Astrocyte (in vitro differentiated cells and primary cell): ENCODE results near the gene LHFPL3. TPM values are rescaled to one million over a fixed set of nuclear protein-coding genes. Genes with fewer than 3 reads are reported as not detected.
"Not testable (repeated sequence)": the region's sequence is repeated elsewhere in the genome, so short reads cannot be mapped to it uniquely, and the experiment has no call there.

ENCODE experiments used
- DNase-seq: peaks from one replicate; pipeline ENCODE4 v3.0.0-alpha.2; 2010; ENCODE audit warnings: low read depth
- FAIRE-seq: peaks from 2 replicates; lab custom pipeline; 2011; peaks lifted over from hg19 to GRCh38; lab: Jason Lieb, UNC
- H2AFZ ChIP-seq: 2 replicates; pipeline ENCODE4 v1.6.0; 2012; ENCODE audit warnings: low read depth, low read length, inconsistent platforms
- H3K27ac ChIP-seq: 2 replicates; pipeline ENCODE4 v1.5.1; 2011; ENCODE audit warnings: low read depth, low read length, inconsistent platforms
- H3K27me3 ChIP-seq: 2 replicates; pipeline ENCODE4 v1.6.0; 2011; ENCODE audit warnings: low read length, inconsistent platforms; ENCODE audit not compliant: insufficient read depth
- H3K36me3 ChIP-seq: 2 replicates; pipeline ENCODE4 v1.5.1; 2011; ENCODE audit warnings: low read length, inconsistent platforms; ENCODE audit not compliant: insufficient read depth
- H3K4me1 ChIP-seq: 2 replicates; pipeline ENCODE4 v1.5.1; 2011; ENCODE audit warnings: low read length, inconsistent platforms; ENCODE audit not compliant: insufficient read depth
- H3K4me2 ChIP-seq: 2 replicates; pipeline ENCODE4 v1.6.0; 2012; ENCODE audit warnings: low read length, inconsistent platforms
- H3K4me3 ChIP-seq: 2 replicates; pipeline ENCODE4 v1.5.1; 2011; ENCODE audit warnings: low read depth, mild to moderate bottlenecking, low read length, inconsistent platforms; ENCODE audit not compliant: insufficient read depth
- H3K79me2 ChIP-seq: 2 replicates; pipeline ENCODE4 v1.6.0; 2012; ENCODE audit warnings: mild to moderate bottlenecking, low read length, inconsistent platforms; ENCODE audit not compliant: insufficient read depth
- H3K9ac ChIP-seq: 2 replicates; pipeline ENCODE4 v1.6.0; 2012; ENCODE audit warnings: mild to moderate bottlenecking, low read length, inconsistent platforms
- H3K9me3 ChIP-seq: 2 replicates; pipeline ENCODE4 v1.5.1; 2012; ENCODE audit warnings: low read depth, mild to moderate bottlenecking, low read length, inconsistent platforms; ENCODE audit not compliant: insufficient read depth
- H4K20me1 ChIP-seq: 2 replicates; pipeline ENCODE4 v1.6.0; 2012; ENCODE audit warnings: low read length, inconsistent platforms; ENCODE audit not compliant: insufficient read depth
- H3K27ac Mint-ChIP-seq: one replicate; pipeline ENCODE4 v1.8.0; 2021; ENCODE audit warnings: mild to moderate bottlenecking, mixed read lengths; ENCODE audit not compliant: unreplicated experiment
- H3K27me3 Mint-ChIP-seq: one replicate; pipeline ENCODE4 v1.8.0; 2021; ENCODE audit warnings: low read depth, mixed read lengths; ENCODE audit not compliant: unreplicated experiment
- H3K36me3 Mint-ChIP-seq: one replicate; pipeline ENCODE4 v1.8.0; 2021; ENCODE audit warnings: low read depth, mixed read lengths; ENCODE audit not compliant: unreplicated experiment
- H3K4me1 Mint-ChIP-seq: one replicate; pipeline ENCODE4 v1.8.0; 2021; ENCODE audit warnings: low read depth, mixed read lengths; ENCODE audit not compliant: unreplicated experiment
- H3K4me3 Mint-ChIP-seq: one replicate; pipeline ENCODE4 v1.8.0; 2021; ENCODE audit warnings: mild to moderate bottlenecking, moderate library complexity, mixed read lengths; ENCODE audit not compliant: unreplicated experiment
- H3K9me3 Mint-ChIP-seq: one replicate; pipeline ENCODE4 v1.8.0; 2021; ENCODE audit warnings: mild to moderate bottlenecking, mixed read lengths; ENCODE audit not compliant: unreplicated experiment
- EZH2 ChIP-seq: IDR thresholded peaks from 2 replicates; pipeline ENCODE4 v1.6.1; 2012; ENCODE audit warnings: mild to moderate bottlenecking, low read length, inconsistent platforms; ENCODE audit not compliant: insufficient read depth
- total RNA-seq: library from RNA; stranded (reverse); gene quantifications from 2 replicates; pipeline ENCODE4 v1.2.1, GENCODE V29; 2021
- TF ChIP-seq, protein P1 (sequence below): IDR thresholded peaks from 2 replicates; pipeline ENCODE4 v1.5.1; 2011; ENCODE audit warnings: low read depth, mild to moderate bottlenecking, inconsistent platforms, low read length, moderate library complexity; ENCODE audit not compliant: insufficient read depth

Gene LHFPL3
- total RNA-seq, 1 donor from 2014 or later = not detected

DNA sequence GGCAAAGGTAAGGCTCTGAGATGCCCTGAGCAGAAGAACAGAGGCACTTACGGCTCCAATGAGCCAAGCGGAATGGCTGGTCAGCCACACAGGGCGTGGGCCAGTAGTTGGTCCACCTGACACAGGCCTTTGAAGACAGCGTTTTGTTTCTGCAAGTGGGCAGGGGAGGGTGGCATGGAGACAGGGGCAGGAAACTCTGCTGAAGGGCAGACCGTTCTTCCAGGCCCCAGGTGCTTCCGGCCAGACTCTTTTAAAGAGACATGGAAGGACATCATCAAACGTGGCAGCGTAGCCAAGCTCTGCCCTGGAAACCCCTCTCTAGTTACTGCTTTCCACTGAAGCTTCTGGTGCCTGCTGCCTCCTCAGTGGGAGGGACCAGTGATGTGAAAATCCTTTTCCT is 608.1 kb downstream of the LHFPL3 start:
- peaks cover 3% of the 10 kb centered on the region for H3K36me3 Mint-ChIP-seq
- Histone ChIP-seq H3K4me2 (no peak overlapping the region), H3K27me3 (no peaks in the 10 kb centered on the region), H4K20me1 (no peaks in the 10 kb centered on the region), H3K9ac (no peak overlapping the region), H2AFZ (no peak overlapping the region), H3K27ac (no peak overlapping the region), H3K36me3 (no peaks in the 10 kb centered on the region), H3K4me1 (no peaks in the 10 kb centered on the region), H3K9me3 (no peaks in the 10 kb centered on the region), H3K79me2 (no peaks in the 10 kb centered on the region), H3K4me3 (no peak overlapping the region)
- no peaks in the 10 kb centered on the region for H3K27me3 Mint-ChIP-seq
- H3K4me3 Mint-ChIP-seq = no peak overlapping the region
- no peak overlapping the region for H3K27ac Mint-ChIP-seq
- H3K9me3 Mint-ChIP-seq = peaks cover 4% of the 10 kb centered on the region
- no peak for FAIRE-seq
- no peaks in the 10 kb centered on the region for H3K4me1 Mint-ChIP-seq
- no peak for DNase-seq
- TF ChIP-seq, protein P1, sequence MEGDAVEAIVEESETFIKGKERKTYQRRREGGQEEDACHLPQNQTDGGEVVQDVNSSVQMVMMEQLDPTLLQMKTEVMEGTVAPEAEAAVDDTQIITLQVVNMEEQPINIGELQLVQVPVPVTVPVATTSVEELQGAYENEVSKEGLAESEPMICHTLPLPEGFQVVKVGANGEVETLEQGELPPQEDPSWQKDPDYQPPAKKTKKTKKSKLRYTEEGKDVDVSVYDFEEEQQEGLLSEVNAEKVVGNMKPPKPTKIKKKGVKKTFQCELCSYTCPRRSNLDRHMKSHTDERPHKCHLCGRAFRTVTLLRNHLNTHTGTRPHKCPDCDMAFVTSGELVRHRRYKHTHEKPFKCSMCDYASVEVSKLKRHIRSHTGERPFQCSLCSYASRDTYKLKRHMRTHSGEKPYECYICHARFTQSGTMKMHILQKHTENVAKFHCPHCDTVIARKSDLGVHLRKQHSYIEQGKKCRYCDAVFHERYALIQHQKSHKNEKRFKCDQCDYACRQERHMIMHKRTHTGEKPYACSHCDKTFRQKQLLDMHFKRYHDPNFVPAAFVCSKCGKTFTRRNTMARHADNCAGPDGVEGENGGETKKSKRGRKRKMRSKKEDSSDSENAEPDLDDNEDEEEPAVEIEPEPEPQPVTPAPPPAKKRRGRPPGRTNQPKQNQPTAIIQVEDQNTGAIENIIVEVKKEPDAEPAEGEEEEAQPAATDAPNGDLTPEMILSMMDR = no peak
- no peak for TF ChIP-seq EZH2

DNA sequence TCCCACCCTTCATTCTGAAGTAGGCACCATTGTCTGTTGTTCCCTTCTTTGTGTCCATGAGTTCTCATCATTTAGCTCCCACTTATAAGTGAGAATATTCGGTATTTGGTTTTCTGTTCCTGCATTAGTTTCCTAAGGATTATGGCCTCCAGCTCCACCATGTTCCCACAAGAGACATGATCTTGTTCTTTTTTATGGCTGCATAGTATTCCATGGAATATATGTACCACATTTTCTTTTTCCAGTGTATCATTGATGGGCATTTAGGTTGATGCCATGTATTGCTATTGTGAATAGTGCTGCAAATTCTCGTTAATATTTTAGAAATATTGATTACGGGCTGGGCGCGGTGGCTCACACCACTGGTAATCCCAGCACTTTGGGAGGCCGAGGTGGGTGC is 609.1 kb downstream of the LHFPL3 start:
- not testable (repeated sequence) for FAIRE-seq, H3K4me2 ChIP-seq, H3K9ac ChIP-seq, H3K9me3 Mint-ChIP-seq, H2AFZ ChIP-seq, H3K9me3 ChIP-seq, H3K27me3 Mint-ChIP-seq, H3K4me3 ChIP-seq, H3K27me3 ChIP-seq, H3K36me3 ChIP-seq, H3K4me1 ChIP-seq, H3K4me1 Mint-ChIP-seq, H3K79me2 ChIP-seq, H3K27ac Mint-ChIP-seq, H3K4me3 Mint-ChIP-seq, H3K27ac ChIP-seq, DNase-seq, H3K36me3 Mint-ChIP-seq, H4K20me1 ChIP-seq

DNA sequence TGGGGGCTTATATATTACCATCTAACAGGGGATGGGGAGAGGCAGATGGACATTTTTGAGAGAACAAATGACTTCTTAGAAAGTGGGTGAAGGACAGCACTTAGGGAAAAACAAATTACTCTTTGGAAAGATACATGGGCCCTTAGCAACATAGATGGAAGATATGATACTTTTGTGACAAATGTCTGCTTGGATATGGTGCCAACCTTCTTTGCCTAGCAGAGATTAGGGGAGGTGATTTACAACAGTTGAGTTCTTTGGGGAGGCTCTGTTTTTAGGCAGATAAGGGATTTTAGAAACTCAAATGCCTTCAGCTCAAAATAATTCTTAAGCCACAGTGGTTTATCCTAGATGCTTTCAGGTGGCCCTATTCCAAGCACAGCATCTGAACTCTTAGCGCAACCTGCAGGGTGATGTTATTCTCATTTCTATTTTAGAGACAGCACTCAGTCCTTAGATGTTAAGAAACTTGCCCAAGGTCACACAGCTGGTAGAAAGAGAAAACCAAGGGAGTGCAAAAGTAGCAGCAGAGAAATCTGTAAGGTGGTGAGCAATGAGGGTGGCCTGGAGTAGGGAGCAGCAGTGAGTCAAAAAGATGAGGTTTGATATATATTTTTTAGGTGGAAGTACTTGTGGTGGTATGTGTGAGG is 610.5 kb downstream of the LHFPL3 start:
- H3K27ac Mint-ChIP-seq = no peak overlapping the region
- peaks cover 5% of the 10 kb centered on the region for H3K4me1 Mint-ChIP-seq
- Histone ChIP-seq H3K27me3 (no peaks in the 10 kb centered on the region), H2AFZ (no peak overlapping the region), H3K9me3 (no peaks in the 10 kb centered on the region), H4K20me1 (no peaks in the 10 kb centered on the region), H3K36me3 (no peaks in the 10 kb centered on the region), H3K4me2 (no peak overlapping the region), H3K4me1 (peaks cover 6% of the 10 kb centered on the region), H3K79me2 (no peaks in the 10 kb centered on the region), H3K4me3 (no peak overlapping the region), H3K27ac (no peak overlapping the region), H3K9ac (no peak overlapping the region)
- FAIRE-seq = no peak
- no peak for DNase-seq
- no peak overlapping the region for H3K4me3 Mint-ChIP-seq
- H3K27me3 Mint-ChIP-seq = no peaks in the 10 kb centered on the region
- peaks cover 7% of the 10 kb centered on the region for H3K9me3 Mint-ChIP-seq
- no peak for TF ChIP-seq EZH2
- TF ChIP-seq, protein P1 = no peak
- H3K36me3 Mint-ChIP-seq = peaks cover 3% of the 10 kb centered on the region
